H7 (cell line): Measurements from ENCODE around the gene MARCKSL1. TPM values are rescaled to one million over a fixed set of nuclear protein-coding genes. Genes with fewer than 3 reads are reported as not detected.

Source experiments
- DNase-seq: peaks from one replicate; pipeline ENCODE4 v3.0.0; 2012
- H3K27me3 ChIP-seq: 2 replicates; pipeline ENCODE4 v1.6.0; 2011; ENCODE audit warnings: mild to moderate bottlenecking, low read length; ENCODE audit not compliant: control insufficient read depth, insufficient read depth
- H3K36me3 ChIP-seq: replicated peaks from 2 replicates; pipeline ENCODE4 v1.5.1; 2011; ENCODE audit warnings: low read length; ENCODE audit not compliant: control insufficient read depth, insufficient read depth
- H3K4me3 ChIP-seq: 2 replicates; pipeline ENCODE4 v1.5.1; 2011; ENCODE audit warnings: low read depth, mild to moderate bottlenecking, control low read depth, low read length, moderate library complexity; ENCODE audit not compliant: insufficient read depth
- total RNA-seq: library from RNA; depleted of rRNA; stranded (reverse); fragments of >200 nt; shearing (Covaris generic); gene quantifications from 2 replicates; pipeline ENCODE4 v1.2.3, GENCODE V29; 2014; rRNA removed

MARCKSL1 gene, protein sequence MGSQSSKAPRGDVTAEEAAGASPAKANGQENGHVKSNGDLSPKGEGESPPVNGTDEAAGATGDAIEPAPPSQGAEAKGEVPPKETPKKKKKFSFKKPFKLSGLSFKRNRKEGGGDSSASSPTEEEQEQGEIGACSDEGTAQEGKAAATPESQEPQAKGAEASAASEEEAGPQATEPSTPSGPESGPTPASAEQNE
- total RNA-seq: 478 and 603 TPM in 2 replicates

DNA sequence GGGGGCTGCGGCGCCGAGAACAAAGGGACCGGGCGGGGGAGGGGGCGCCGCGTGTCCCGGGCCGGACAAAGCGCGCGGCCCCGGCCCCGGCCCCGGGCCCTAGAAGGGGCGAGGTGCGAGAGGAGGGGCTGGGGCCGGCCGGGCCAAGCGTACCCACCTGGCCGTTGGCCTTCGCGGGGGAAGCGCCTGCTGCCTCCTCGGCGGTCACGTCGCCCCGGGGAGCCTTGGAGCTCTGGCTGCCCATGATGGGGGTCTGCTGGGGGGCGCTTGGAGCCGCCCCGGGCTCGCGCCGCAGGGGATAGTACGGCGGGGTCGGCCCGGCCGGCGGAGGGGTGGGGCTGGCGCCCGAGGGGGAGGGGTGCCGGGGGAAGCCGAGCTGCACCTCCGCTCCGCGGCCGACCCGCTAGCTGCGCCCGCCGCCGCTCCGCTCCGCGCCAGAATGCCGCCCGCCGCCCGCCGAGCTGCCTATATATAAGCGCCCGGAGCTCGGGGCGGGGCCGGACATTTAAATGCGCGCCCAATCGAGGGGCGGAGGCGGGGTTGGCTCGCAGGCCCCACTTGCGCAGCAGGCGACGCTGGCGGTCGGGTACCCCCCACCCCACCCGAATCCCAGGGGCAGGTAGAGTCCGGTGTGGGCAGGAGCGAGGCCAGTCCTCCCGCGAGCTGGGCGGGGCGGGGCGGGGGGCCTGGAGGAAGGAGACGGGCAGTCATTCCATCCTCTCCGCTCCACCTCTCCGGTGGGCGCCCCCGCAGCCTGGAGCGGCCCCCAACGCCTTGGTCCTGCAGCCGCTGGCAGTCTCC, at the start of gene MARCKSL1:
TSS of gene MARCKSL1 (minus strand) at position 444 of the 801 bp plus-strand sequence. CDS start at position 244, 200 bp downstream.
- Histone ChIP-seq H3K36me3 (peaks cover 27% of the 10 kb centered on the region), H3K4me3 (peak within 1 kb of the TSS; percentile 94), H3K27me3 (peaks cover 8% of the 10 kb centered on the region)
- peak; percentile 96 for DNase-seq

DNA sequence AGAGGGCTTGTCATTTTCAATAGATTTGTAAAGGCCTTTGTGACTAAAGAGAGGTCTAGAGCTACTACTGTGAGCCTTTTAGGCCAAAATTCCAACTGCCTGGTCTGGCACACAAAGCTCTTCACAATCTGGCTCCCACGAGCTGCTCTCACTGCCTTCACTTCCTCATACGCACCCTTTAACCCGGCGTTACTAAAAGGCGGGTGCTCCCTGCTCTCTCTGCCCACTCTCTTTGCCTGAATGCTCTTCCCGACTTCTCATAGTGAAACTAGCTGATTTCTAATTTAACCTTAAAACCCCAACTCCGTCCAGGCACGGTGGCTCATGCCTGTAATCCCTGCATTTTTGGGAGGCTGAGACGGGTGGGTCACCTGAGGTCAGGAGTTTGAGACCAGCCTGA, 44.0 kb upstream of the MARCKSL1 start:
- peaks cover 49% of the 10 kb centered on the region for H3K36me3 ChIP-seq
- DNase-seq: no peak
- H3K4me3 ChIP-seq: no peak overlapping the region
- H3K27me3 ChIP-seq: no peaks in the 10 kb centered on the region

DNA sequence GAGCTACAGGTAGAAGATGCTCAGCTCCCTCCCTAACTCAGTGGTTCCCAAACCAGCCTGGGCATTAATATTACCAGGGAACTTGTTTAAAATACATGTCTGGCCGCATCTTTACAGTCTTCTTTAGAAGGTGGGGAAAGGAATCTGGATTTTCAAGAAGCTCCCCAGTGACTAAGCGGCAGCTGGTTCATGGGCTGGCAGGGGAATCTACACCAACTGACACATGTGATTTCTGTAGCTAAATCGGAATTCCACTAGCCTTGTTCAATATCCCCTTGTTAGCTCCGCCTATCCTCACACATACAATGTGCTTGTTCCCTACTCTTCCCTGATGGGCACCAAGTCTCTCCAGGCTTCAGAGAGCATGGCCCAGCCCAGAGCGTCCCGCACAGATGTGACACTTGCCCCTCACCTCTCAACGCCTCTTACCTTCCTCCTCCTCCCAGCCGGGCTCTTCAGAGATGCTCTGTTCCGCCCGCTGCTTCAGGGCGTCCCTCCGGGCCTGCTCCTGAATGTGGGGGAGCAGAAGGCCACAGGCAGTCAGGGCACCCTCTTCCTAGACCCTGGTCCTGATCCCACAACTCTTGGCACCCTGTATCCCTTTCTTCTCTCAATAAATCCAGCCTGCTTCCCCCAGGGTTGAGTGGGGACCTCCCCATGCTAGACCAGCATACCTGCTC, 41.6 kb upstream of the MARCKSL1 start:
- DNase-seq: no peak
- Histone ChIP-seq H3K4me3 (no peak overlapping the region), H3K36me3 (peaks cover 41% of the 10 kb centered on the region), H3K27me3 (no peaks in the 10 kb centered on the region)

DNA sequence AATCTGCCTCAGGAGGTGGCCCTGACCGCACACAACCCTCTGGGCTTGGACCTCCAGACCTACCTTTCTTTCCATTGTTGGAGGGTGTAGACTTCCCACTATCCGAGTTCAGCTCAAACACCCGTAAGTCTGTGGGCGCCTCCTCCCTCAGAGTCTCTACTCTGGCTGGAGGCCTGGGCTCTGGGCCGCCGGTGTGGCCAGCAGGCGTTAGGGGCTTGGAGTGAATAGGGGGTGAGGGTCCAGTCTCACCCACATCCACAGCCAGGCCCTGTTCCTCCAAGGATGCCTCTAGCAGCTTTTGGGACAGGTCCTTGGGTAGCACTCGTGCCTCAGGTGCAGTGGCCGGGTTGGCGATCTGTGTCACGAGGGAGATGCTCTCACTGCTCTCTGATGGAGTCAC, 40.2 kb upstream of the MARCKSL1 start:
- no peak overlapping the region for H3K4me3 ChIP-seq
- H3K36me3 ChIP-seq: peaks cover 42% of the 10 kb centered on the region
- H3K27me3 ChIP-seq: no peaks in the 10 kb centered on the region
- no peak for DNase-seq

DNA sequence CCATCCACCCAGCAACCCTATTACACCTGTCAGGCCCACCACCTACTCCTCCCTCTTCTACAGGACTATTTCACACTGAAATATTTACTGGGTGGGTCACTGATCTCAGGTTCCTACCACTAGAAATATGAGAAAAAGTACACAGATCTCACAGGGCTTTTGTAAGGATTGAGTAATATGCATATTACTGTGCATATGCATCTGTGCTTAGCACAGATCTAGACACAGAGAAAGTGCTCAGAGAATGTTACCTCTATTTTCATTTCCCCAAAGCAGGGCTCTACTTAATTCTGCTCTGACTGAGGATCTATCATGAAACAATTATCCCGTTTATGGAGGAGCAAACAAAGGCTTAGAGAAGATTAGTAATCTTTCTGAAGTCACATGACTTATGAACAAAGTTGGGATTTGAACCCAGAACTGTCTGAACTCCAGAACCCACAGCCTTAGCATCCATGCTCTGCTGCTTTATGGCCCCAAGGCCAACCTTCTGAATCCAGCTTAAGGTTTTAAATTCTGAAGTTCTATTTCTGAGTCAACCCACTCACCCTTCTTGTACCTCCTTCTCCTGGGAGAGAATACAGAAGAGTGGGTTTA, 38.1 kb upstream of the MARCKSL1 start:
- no peak overlapping the region for H3K4me3 ChIP-seq
- no peak for DNase-seq
- no peaks in the 10 kb centered on the region for H3K27me3 ChIP-seq
- H3K36me3 ChIP-seq: peaks cover 33% of the 10 kb centered on the region

DNA sequence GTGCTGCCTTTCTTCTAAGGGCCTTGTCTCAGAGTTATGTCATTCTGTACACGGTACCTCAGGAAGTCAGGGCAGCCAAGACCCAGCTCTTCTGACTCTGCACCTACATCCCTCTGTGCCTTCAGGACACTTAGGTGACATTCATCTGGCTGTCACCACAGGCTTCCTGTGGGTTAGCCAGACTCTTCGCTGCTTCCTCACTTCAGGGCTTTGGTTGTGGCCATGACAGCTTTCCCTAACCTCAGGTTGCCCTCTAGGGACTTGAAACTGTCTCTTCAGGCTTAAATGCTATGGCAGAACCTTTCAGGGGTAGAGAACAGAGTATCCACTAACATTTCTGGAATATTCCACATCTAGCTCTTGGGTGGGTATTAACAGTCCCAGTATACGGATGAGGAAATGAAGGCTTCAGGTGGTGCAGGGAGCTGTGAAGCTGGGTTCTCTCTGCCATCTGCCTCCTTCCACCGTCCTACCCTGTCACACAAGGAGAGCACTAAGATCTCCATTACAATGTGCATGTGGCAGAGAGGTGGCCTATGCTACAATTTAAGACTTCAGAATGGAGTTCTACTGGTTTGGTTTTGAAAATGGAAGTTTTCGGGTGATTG, 36.2 kb upstream of the MARCKSL1 start:
- Histone ChIP-seq H3K36me3 (peaks cover 28% of the 10 kb centered on the region), H3K27me3 (no peaks in the 10 kb centered on the region), H3K4me3 (no peak overlapping the region)
- no peak for DNase-seq

DNA sequence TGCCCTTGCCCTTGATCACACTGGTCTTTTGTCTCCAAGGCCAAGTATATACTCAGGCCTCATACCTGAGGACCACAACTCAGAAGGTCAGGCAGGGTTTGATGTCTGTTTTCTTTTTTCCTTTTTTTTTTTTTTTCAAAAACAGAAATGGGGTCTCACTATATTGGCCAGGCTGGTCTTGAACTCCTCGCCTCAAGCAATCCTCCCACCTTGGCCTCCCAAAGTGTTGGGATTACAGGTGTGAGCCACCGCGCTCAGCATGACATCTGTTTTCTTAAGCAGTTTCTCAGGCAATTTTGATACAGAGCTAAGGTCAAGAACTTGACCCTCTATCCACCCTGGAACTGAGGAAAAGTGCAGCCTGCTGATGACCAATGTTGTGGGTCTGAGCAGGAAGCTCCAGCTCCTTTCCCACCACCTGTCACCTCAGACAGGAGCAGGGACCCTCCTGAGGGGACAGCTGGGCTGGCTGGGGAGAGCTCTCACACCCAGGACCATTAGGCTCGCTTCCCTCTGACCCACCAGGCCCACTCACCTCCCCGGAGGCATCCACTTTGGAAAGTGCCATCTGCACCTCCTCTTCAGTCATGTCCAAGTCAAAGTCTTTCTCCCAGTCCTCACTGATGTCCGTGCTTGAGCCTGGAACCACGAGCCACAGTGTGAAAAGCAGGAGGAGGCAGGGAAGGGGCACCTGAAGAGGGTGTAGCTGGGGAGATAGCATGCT, 32.0 kb upstream of the MARCKSL1 start:
- no peak for DNase-seq
- Histone ChIP-seq H3K36me3 (peaks cover 25% of the 10 kb centered on the region), H3K4me3 (no peak overlapping the region), H3K27me3 (no peaks in the 10 kb centered on the region)

DNA sequence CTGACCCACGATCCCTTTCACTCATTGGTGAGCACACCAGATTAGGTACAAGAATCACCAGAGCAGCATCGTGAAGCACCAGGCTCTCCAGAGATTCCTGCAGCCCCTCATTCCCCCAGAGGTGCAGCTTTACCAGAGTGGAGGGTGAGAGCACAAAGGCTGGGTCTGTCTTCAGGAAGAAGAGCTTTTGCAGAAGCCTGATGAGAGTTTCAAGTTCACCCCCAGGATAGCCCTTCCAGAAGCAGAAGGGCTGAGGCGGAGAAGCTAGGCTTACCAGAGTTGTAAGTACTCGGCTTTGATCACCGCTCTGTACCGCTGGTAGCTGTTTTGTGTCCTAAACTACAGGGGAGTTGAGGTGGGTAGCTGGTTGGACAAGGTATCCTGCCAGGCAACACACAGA, 29.4 kb upstream of the MARCKSL1 start:
- H3K27me3 ChIP-seq: peaks cover 21% of the 10 kb centered on the region
- no peak overlapping the region for H3K4me3 ChIP-seq
- DNase-seq: no peak
- H3K36me3 ChIP-seq: peaks cover 20% of the 10 kb centered on the region

DNA sequence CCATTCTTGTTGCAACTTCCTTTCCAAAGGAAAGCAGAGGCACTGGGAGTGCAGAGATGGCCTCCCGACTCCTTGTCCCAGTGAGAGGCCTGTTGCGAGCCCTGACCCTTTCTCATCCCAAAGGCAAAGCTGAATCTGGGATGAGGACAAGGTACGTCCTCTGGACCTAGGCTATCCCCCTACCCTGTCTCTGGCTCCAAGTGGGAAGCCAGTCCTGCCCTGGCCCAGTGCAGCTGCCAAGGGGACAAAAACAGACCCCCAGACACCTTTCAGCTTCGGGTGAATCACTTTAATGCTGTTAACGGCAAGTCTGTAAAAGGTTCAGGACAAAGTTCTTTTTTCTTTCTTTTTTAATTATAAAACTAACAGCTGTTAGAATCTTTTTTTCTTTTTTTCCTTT, 28.8 kb upstream of the MARCKSL1 start:
- Histone ChIP-seq H3K4me3 (no peak overlapping the region), H3K27me3 (peaks cover 23% of the 10 kb centered on the region), H3K36me3 (peaks cover 20% of the 10 kb centered on the region)
- DNase-seq: no peak

DNA sequence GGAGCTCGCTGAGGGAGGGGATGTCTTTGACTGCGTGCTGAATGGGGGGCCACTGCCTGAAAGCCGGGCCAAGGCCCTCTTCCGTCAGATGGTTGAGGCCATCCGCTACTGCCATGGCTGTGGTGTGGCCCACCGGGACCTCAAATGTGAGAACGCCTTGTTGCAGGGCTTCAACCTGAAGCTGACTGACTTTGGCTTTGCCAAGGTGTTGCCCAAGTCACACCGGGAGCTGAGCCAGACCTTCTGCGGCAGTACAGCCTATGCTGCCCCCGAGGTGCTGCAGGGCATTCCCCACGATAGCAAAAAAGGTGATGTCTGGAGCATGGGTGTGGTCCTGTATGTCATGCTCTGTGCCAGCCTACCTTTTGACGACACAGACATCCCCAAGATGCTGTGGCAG, 27.7 kb upstream of the MARCKSL1 start:
- Histone ChIP-seq H3K36me3 (peaks cover 20% of the 10 kb centered on the region), H3K27me3 (peaks cover 23% of the 10 kb centered on the region), H3K4me3 (no peak overlapping the region)
- DNase-seq: no peak

DNA sequence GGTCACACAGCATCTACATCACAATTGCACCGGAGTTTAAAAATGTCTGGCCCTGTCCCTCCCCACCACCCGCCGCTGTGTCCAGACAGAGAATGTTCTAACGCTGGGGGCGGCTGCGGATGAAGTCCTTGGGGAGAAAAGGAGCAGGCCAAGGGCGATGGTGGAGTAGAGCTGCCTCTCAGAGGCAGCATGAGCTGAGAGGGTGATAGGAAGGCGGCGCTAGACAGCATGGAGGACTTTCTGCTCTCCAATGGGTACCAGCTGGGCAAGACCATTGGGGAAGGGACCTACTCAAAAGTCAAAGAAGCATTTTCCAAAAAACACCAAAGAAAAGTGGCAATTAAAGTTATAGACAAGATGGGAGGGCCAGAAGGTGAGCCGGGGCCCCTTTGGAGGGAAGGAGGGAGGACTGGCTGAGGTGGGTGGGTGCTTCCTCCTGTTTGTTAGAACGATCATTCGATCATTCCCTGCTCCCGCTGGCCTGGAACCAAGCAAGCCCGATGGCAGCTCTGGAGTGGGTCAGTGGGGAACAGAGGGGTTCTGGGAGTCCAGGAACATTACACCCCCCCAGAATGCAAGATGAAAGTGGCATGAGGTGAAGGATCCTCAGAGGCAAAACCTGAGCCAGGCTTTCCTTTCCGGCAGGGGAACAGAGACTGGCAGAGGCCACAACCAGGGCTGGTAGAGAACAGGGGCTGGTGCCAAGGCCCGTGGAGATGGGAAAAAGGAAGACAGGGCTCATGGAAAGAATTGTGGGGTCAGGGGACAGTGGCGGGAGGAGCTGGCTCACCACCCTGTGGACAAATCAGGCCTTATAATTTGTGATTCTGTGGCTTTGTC, 26.7 kb upstream of the MARCKSL1 start, which contains the start of the genes FAM229A and TSSK3:
TSS of gene FAM229A (minus strand) at position 12 of the 840 bp plus-strand sequence. CDS start 394 bp downstream, outside the sequence.
TSS of gene TSSK3 (plus strand) at position 66 of the 840 bp plus-strand sequence. CDS start at position 229, 163 bp downstream.
- peaks cover 23% of the 10 kb centered on the region for H3K27me3 ChIP-seq
- no peak for DNase-seq
- peaks cover 15% of the 10 kb centered on the region for H3K36me3 ChIP-seq
- H3K4me3 ChIP-seq: peak within 1 kb of the TSS; percentile 45

DNA sequence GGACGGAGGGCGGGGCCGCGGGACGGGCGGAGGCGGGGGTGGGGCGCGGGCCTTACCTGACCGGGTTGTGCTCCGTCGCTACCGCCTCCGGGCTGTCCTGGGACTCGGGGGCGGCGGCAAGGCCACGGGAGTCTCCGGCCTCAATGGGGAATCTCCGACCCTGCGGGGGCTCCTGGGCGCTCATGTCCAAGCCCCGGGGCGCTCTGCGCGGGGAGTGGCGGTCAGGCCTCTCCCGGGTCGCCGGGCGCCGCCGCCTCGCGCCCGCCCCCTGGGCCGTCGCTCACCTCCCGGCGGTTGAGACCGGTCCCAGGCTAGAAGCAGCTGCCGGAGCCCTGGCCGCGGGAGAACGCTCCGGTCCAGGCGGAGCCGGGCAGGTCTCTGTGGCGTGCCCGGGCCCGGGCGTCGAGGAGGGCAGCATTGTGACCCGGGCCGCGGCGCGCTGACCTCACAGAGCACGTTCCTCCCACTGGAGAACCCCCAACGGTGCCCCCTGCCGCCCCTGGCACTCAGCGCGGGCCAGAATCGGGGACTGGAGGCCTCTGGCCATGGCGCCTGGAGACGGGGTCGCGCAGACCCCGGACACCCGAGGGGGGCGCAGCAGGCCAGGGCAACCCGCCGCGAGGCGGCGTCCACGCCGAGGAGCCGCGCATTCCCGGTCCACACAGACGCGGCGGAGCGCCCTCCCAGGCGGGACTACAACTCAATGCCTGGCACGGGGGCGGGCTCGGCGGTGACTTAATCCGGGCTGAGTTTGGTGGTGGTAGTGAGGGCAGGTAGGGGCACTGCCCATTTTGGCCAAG, 25.8 kb upstream of the MARCKSL1 start:
- peak overlapping the region; percentile 45 for H3K4me3 ChIP-seq
- DNase-seq: peak; percentile 91
- H3K27me3 ChIP-seq: peaks cover 23% of the 10 kb centered on the region
- H3K36me3 ChIP-seq: peaks cover 10% of the 10 kb centered on the region
